ENCODE measurements around the gene RASSF8. TPM values are rescaled to one million over a fixed set of nuclear protein-coding genes. Genes with fewer than 3 reads are reported as not detected.

RASSF8 gene
- total RNA-seq, 2 donors from 2014 or later, result 47.9 to 86.6 TPM

DNA sequence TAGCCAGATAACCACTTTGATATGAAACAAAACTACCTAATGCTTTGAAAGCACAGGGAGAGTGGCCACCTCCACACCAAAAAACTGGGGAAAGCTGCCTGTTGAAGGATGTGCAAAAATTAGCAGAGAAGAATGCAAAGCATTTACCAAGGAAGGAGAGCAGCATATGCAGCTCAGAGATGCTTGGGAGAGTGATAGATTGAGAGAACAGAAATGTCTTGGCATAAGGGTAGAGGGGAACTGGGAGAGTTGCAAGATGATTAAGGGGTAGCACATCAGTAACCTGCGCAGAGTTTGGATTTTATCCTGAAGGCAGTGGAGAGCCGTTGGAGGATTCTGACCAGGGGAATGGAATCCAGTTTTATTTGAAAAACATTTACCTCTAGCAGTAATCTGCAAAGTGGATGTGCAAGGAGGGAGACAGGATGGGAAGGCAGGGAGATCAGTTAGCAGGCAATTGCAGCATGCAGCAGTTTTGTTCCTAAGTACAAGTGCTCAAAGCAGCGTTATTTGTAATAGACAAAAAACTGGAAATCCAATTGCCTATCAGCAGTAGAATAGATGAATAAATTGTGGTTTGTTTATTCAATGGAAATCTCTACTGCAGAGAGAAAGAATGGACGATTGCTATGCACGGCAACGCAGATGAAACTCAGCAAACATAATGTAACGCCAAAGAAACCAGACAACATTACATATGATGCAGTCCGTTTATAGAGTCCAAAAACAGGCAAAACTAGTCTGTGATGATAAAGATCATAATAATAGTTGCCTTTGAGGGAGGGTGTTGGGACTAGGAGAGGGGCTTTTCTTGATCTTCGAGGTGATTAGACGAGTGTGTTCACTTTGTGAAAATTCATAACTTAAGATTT, 84.9 kb downstream of the RASSF8 start:
- no peaks in the 10 kb centered on the region for H3K36me3 ChIP-seq
- no peaks in the 10 kb centered on the region for H3K9me3 ChIP-seq
- H3K4me1 ChIP-seq (ENCODE audit: control insufficient read depth in 1 of 2, low read depth in 2 of 2), result peaks cover 20 to 50% of the 10 kb centered on the region in 2 donors
- H3K4me3 ChIP-seq, result no peak overlapping the region
- DNase-seq (ENCODE audit: low spot score) (no peak), ATAC-seq (ENCODE audit: insufficient number of reproducible peaks, low FRiP score, low read depth) (no peak)
- TF ChIP-seq, protein P1, sequence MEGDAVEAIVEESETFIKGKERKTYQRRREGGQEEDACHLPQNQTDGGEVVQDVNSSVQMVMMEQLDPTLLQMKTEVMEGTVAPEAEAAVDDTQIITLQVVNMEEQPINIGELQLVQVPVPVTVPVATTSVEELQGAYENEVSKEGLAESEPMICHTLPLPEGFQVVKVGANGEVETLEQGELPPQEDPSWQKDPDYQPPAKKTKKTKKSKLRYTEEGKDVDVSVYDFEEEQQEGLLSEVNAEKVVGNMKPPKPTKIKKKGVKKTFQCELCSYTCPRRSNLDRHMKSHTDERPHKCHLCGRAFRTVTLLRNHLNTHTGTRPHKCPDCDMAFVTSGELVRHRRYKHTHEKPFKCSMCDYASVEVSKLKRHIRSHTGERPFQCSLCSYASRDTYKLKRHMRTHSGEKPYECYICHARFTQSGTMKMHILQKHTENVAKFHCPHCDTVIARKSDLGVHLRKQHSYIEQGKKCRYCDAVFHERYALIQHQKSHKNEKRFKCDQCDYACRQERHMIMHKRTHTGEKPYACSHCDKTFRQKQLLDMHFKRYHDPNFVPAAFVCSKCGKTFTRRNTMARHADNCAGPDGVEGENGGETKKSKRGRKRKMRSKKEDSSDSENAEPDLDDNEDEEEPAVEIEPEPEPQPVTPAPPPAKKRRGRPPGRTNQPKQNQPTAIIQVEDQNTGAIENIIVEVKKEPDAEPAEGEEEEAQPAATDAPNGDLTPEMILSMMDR (IDR thresholded peaks at IDR 0.05), result no peak
- H3K27me3 ChIP-seq (replicated peaks; ENCODE audit: insufficient read depth), result no peaks in the 10 kb centered on the region
- no peak overlapping the region for H3K27ac ChIP-seq

DNA sequence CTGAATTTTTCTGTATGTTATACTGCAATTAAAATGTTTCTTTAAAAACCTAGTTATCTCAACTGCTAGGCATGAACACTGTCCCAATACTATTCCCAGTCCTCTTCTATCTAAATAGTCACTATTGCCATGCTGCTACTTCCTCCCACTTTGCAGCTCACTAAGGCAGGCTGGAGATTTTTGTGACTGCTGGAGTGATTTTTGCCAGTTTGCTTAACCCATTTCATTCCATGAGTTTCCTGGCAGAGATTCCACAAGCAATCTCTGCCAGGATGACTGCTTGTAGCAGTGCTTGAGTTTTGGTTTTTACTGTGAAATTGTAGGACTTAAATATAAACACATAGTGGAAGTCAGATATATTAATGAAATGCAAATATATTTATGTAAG, 85.5 kb downstream of the RASSF8 start:
- peaks cover 20 to 44% of the 10 kb centered on the region in 2 donors for H3K4me1 ChIP-seq (ENCODE audit: control insufficient read depth in 1 of 2, low read depth in 2 of 2)

DNA sequence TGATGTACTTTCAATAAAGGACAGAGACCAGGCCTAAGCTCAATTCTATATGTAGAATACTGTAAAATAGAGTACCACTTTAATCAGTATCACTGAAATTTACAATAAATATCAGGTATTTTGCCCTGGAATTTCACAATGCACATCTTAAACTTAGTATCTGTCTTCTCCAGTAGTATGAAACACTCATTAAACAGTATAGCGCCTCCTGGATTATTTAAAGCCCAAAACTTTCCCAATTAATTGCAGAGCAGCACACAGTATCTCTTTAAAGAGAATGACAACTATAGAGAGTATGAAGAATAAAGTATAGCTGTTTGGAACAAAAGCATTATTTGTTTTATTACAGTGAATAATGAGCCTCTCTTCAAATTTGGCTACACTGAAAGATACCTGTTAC, 86.1 kb downstream of the RASSF8 start:
- no peaks in the 10 kb centered on the region for H3K27me3 ChIP-seq (replicated peaks; ENCODE audit: insufficient read depth)
- H3K9me3 ChIP-seq, result no peaks in the 10 kb centered on the region
- H3K27ac ChIP-seq, result no peak overlapping the region
- ATAC-seq (ENCODE audit: insufficient number of reproducible peaks, low FRiP score, low read depth) (no peak), DNase-seq (ENCODE audit: low spot score) (no peak)
- no peaks in the 10 kb centered on the region for H3K36me3 ChIP-seq
- H3K4me1 ChIP-seq (ENCODE audit: control insufficient read depth in 1 of 2, low read depth in 2 of 2), result peaks cover 20 to 40% of the 10 kb centered on the region in 2 donors
- no peak overlapping the region for H3K4me3 ChIP-seq
- TF ChIP-seq, protein P1 (IDR thresholded peaks at IDR 0.05), result no peak

More for the DNA sequence above, 85.5 kb downstream of the RASSF8 start:
- DNase-seq (ENCODE audit: low spot score) (no peak), ATAC-seq (ENCODE audit: insufficient number of reproducible peaks, low FRiP score, low read depth) (no peak)
- TF ChIP-seq, protein P1 (IDR thresholded peaks at IDR 0.05), result no peak
- Histone ChIP-seq H3K27me3 (replicated peaks; ENCODE audit: insufficient read depth) (no peaks in the 10 kb centered on the region), H3K9me3 (no peaks in the 10 kb centered on the region), H3K27ac (no peak overlapping the region), H3K4me3 (no peak overlapping the region), H3K36me3 (no peaks in the 10 kb centered on the region)

DNA sequence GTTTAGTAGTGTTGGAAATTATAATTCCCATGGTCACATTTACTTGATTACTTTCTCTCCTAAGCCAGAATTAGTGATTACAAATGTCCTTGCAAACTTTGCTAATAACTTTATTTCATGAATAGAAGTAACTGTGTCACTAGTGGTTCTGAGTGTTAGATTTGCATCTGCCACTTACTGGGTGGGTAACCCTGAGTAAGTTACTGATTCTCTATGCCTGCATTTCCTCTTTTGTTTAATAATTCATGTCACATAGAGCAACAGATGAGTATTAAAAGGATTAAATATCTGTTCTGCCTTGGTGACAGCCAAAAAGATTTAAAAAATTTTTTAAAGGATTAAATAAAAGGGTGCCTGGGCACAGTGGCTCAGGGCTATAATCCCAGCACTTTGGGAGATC, 87.7 kb downstream of the RASSF8 start:
- TF ChIP-seq, protein P1 (IDR thresholded peaks at IDR 0.05), result no peak
- Histone ChIP-seq H3K27me3 (replicated peaks; ENCODE audit: insufficient read depth) (no peaks in the 10 kb centered on the region), H3K4me1 (ENCODE audit: control insufficient read depth in 1 of 2, low read depth in 2 of 2) (peaks cover 20 to 40% of the 10 kb centered on the region in 2 donors)

DNA sequence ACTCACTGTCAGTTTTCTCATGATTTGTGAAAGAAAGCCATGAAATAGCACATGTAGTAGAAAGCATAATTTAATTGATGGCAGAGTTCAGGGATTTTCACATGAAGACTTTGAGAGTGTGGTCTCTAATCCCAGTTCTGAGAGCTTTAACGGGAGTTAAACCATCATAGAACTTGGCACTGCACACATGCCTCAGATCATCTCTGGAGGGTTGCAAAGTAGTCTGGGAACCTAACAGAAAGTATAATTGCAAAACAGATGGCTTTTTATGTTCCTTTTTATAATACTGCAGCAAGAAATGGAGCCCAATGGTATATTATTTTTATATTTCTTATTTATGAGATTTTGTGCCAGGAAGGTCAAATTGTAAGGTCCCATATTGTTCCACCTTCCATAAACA, 88.4 kb downstream of the RASSF8 start:
- TF ChIP-seq, protein P1 (IDR thresholded peaks at IDR 0.05), result no peak
- ATAC-seq (ENCODE audit: insufficient number of reproducible peaks, low FRiP score, low read depth) (no peak), DNase-seq (ENCODE audit: low spot score) (no peak)
- peaks cover 20 to 40% of the 10 kb centered on the region in 2 donors for H3K4me1 ChIP-seq (ENCODE audit: control insufficient read depth in 1 of 2, low read depth in 2 of 2)
- H3K27me3 ChIP-seq (replicated peaks; ENCODE audit: insufficient read depth), result no peaks in the 10 kb centered on the region
- no peaks in the 10 kb centered on the region for H3K36me3 ChIP-seq
- no peak overlapping the region for H3K27ac ChIP-seq
- no peak overlapping the region for H3K4me3 ChIP-seq
- no peaks in the 10 kb centered on the region for H3K9me3 ChIP-seq

More for the DNA sequence above, 87.7 kb downstream of the RASSF8 start:
- Histone ChIP-seq H3K4me3 (no peak overlapping the region), H3K27ac (no peak overlapping the region), H3K36me3 (no peaks in the 10 kb centered on the region), H3K9me3 (no peaks in the 10 kb centered on the region)
- no peak for ATAC-seq (ENCODE audit: insufficient number of reproducible peaks, low FRiP score, low read depth)
- no peak for DNase-seq (ENCODE audit: low spot score)

All from thoracic aorta (tissue), 2 donors.